Loucy (cell line): Measurements from ENCODE around the gene ANOS1.

Experiments used
- CTCF ChIP-seq: fragments of 200-600 bp; sonication (generic); conservative IDR thresholded peaks from 2 replicates; pipeline ENCODE4 v1.5.1; 2014; ENCODE audit warnings: mild to moderate bottlenecking, antibody characterized with exemption, low read length
- EZH2phosphoT487 ChIP-seq: fragments of 200-600 bp; IDR thresholded peaks from 2 replicates; pipeline ENCODE4 v1.6.1; 2018; ENCODE audit warnings: antibody characterized with exemption, mild to moderate bottlenecking, moderate library complexity, borderline replicate concordance

DNA sequence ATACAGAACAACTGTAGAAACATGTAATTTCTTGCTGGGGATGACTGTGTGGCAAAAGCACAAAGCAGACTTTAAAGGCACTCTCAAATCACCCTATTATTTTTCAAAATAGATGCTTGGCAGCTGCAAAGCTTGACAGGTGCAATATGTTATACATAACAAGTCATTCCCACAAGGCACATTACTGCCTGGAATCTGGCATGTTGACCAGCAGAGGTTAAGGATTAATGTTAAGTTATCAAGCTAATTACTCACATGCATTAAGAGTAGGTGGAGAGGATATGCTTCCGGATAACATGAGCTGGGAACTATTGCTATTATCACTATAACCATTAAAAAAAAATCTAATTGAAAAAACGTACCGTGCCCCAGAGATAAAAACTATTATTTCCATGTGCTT lies 17.8 kb downstream of the ANOS1 start:
- no peak for TF ChIP-seq CTCF
- TF ChIP-seq EZH2phosphoT487: no peak
